ENCODE data around the gene BCL10.

GRCh38 chr1:85264150-85264549 lies 12.3 kb downstream of the BCL10 start:
- TF ChIP-seq CTCF (IDR thresholded peaks at IDR 0.05): no peak
- no peak for TF ChIP-seq POLR2AphosphoS5 (IDR thresholded peaks at IDR 0.05)
